ENCODE data around the gene HOOK1. TPM values are rescaled to one million over a fixed set of nuclear protein-coding genes. Genes with fewer than 3 reads are reported as not detected.
"Not testable (repeated sequence)": the region's sequence is repeated elsewhere in the genome, so short reads cannot be mapped to it uniquely, and the experiment has no call there.

The HOOK1 gene
- total and polyA plus RNA-seq, 12 donors = 0.61 to 6.1 (median 3.0) TPM

GRCh38 chr1:59833991-59834390 lies 19.2 kb downstream of the HOOK1 start:
- Histone ChIP-seq H3K27me3 (no peaks in the 10 kb centered on the region), H3K4me1 (no peaks in the 10 kb centered on the region), H3K4me3 (no peak overlapping the region), H3K9me3 (no peaks in the 10 kb centered on the region), H3K36me3 (no peaks in the 10 kb centered on the region), H3K27ac (no peak overlapping the region)
- no peak for ATAC-seq
- DNase-seq = no peak
- TF ChIP-seq CTCF (IDR thresholded peaks at IDR 0.05) = no peak
- intact Hi-C loops (cut with DNase I) = no loop called here
- 65 to 84% methylated on average over 3 of the region's 3 CpGs for WGBS, 2 donors

- H3K27me3 ChIP-seq; intact Hi-C loops (cut with DNase I); H3K4me1 ChIP-seq; DNase-seq; ATAC-seq; H3K4me3 ChIP-seq; H3K27ac ChIP-seq; H3K36me3 ChIP-seq; H3K9me3 ChIP-seq: not testable (repeated sequence)
- 80 to 81% methylated on average over 1 of the region's 1 CpG for WGBS, 2 donors
Observed at GRCh38 chr1:59837857-59838256, 23.1 kb downstream of the HOOK1 start.

GRCh38 chr1:59845091-59845490 lies 30.3 kb downstream of the HOOK1 start:
- WGBS, 2 donors = 66 to 70% methylated on average over 2 of the region's 2 CpGs
- H3K9me3 ChIP-seq = no peaks in the 10 kb centered on the region
- intact Hi-C loops (cut with DNase I) = no loop called here
- H3K27me3 ChIP-seq = no peaks in the 10 kb centered on the region
- H3K36me3 ChIP-seq = no peaks in the 10 kb centered on the region
- H3K4me1 ChIP-seq = no peaks in the 10 kb centered on the region
- no peak for ATAC-seq
- no peak overlapping the region for H3K27ac ChIP-seq
- DNase-seq = no peak
- no peak overlapping the region for H3K4me3 ChIP-seq
- no peak for TF ChIP-seq CTCF (IDR thresholded peaks at IDR 0.05)

- H3K4me1 ChIP-seq = no peaks in the 10 kb centered on the region
- H3K4me3 ChIP-seq = no peak overlapping the region
- peaks cover 0 to 6% (median 0%) of the 10 kb centered on the region in 11 donors for H3K9me3 ChIP-seq
- intact Hi-C loops (cut with DNase I) = no loop called here
- no peak for TF ChIP-seq CTCF (IDR thresholded peaks at IDR 0.05)
- H3K27ac ChIP-seq = no peak overlapping the region
- H3K27me3 ChIP-seq = no peaks in the 10 kb centered on the region
- DNase-seq (no peak), ATAC-seq (no peak)
- H3K36me3 ChIP-seq = no peaks in the 10 kb centered on the region
- WGBS, 2 donors = 91 to 96% methylated on average over 3 of the region's 3 CpGs
Observed at GRCh38 chr1:59846209-59846894, 31.6 kb downstream of the HOOK1 start.

- Histone ChIP-seq H3K27ac (no peak overlapping the region), H3K27me3 (no peaks in the 10 kb centered on the region), H3K9me3 (peaks cover 0 to 6% (median 0%) of the 10 kb centered on the region in 11 donors), H3K4me3 (no peak overlapping the region), H3K36me3 (no peaks in the 10 kb centered on the region), H3K4me1 (no peaks in the 10 kb centered on the region)
- DNase-seq (no peak), ATAC-seq (no peak)
- TF ChIP-seq CTCF (IDR thresholded peaks at IDR 0.05) = no peak
- WGBS, 2 donors = 93 to 95% methylated on average over 2 of the region's 2 CpGs
- intact Hi-C loops (cut with DNase I) = no loop called here
Observed at GRCh38 chr1:59846895-59847282, 32.1 kb downstream of the HOOK1 start.
